Glutamatergic neuron (in vitro differentiated cells): ENCODE results near the gene GHRL. TPM values are rescaled to one million over a fixed set of nuclear protein-coding genes. Genes with fewer than 3 reads are reported as not detected.
"Not testable (repeated sequence)": the region's sequence is repeated elsewhere in the genome, so short reads cannot be mapped to it uniquely, and the experiment has no call there.

Experiments
- DNase-seq: peaks from one replicate; pipeline ENCODE4 v3.0.0; 2022
- H3K27ac Mint-ChIP-seq: one replicate; pipeline ENCODE4 v1.8.0; 2020; ENCODE audit warnings: mild to moderate bottlenecking, mixed read lengths, inconsistent platforms; ENCODE audit not compliant: unreplicated experiment
- H3K27me3 Mint-ChIP-seq: one replicate; pipeline ENCODE4 v1.8.0; 2020; ENCODE audit warnings: mild to moderate bottlenecking, moderate library complexity, mixed read lengths, inconsistent platforms; ENCODE audit not compliant: unreplicated experiment
- H3K36me3 Mint-ChIP-seq: one replicate; pipeline ENCODE4 v1.8.0; 2020; ENCODE audit warnings: mild to moderate bottlenecking, mixed read lengths, inconsistent platforms; ENCODE audit not compliant: unreplicated experiment
- H3K4me1 Mint-ChIP-seq: one replicate; pipeline ENCODE4 v1.8.0; 2020; ENCODE audit warnings: mild to moderate bottlenecking, low read depth, mixed read lengths, inconsistent platforms; ENCODE audit not compliant: unreplicated experiment
- H3K4me3 Mint-ChIP-seq: one replicate; pipeline ENCODE4 v1.8.0; 2020; ENCODE audit warnings: mild to moderate bottlenecking, mixed read lengths, inconsistent platforms; ENCODE audit not compliant: unreplicated experiment
- H3K9me3 Mint-ChIP-seq: one replicate; pipeline ENCODE4 v1.8.0; 2020; ENCODE audit warnings: mild to moderate bottlenecking, moderate library complexity, mixed read lengths, inconsistent platforms; ENCODE audit not compliant: unreplicated experiment
- total RNA-seq: library from RNA; stranded (reverse); fragmentation: NEBNext Ultra II Directional; extraction: Animal tissue kit (Norgen Biotek cat#: 25700); gene quantifications from one replicate; pipeline ENCODE4 v1.2.1, GENCODE V29; 2021; ENCODE audit not compliant: unreplicated experiment
- TF ChIP-seq, protein P1 (sequence below): fragments of 200-600 bp; sonication (generic); IDR thresholded peaks from one replicate; pipeline ENCODE4 v1.5.0; 2021; ENCODE audit not compliant: partially characterized antibody, unreplicated experiment

Gene GHRL
- total RNA-seq, 1 donor from 2014 or later: 0.64 TPM

DNA sequence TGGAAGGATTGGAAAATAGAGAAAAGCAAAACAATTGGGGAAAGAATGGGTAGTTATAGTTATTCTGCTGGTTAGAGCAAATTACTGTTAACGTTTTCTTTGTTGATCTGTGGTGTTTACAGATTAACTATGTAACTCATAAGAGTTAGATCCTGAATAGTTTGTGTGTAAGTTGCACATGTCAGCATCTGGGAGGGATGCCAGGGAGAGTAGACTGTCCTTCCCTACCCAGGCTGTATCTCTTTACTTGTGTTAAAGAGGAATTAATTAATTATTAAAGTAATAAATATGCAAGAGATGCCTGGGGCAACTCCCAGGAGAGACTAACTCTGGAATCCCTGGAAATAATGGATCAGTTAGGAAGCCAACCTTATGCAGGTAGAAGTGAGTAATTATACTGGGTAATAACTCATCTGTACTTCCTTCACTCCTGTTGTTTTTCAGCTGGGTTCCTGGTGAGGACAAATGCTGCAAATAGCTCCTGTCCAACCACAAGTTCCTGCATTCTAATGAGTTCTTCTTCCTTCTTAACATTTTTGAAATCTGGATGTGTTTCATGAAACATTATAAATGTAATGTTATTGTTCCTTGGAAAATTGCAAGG, 18.9 kb downstream of the GHRL start:
- Mint-ChIP-seq H3K9me3 (no peaks in the 10 kb centered on the region), H3K27me3 (no peaks in the 10 kb centered on the region), H3K4me1 (peaks cover 6% of the 10 kb centered on the region), H3K36me3 (no peaks in the 10 kb centered on the region), H3K27ac (no peak overlapping the region), H3K4me3 (no peak overlapping the region)
- TF ChIP-seq, protein P1, sequence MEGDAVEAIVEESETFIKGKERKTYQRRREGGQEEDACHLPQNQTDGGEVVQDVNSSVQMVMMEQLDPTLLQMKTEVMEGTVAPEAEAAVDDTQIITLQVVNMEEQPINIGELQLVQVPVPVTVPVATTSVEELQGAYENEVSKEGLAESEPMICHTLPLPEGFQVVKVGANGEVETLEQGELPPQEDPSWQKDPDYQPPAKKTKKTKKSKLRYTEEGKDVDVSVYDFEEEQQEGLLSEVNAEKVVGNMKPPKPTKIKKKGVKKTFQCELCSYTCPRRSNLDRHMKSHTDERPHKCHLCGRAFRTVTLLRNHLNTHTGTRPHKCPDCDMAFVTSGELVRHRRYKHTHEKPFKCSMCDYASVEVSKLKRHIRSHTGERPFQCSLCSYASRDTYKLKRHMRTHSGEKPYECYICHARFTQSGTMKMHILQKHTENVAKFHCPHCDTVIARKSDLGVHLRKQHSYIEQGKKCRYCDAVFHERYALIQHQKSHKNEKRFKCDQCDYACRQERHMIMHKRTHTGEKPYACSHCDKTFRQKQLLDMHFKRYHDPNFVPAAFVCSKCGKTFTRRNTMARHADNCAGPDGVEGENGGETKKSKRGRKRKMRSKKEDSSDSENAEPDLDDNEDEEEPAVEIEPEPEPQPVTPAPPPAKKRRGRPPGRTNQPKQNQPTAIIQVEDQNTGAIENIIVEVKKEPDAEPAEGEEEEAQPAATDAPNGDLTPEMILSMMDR: no peak
- DNase-seq: no peak

DNA sequence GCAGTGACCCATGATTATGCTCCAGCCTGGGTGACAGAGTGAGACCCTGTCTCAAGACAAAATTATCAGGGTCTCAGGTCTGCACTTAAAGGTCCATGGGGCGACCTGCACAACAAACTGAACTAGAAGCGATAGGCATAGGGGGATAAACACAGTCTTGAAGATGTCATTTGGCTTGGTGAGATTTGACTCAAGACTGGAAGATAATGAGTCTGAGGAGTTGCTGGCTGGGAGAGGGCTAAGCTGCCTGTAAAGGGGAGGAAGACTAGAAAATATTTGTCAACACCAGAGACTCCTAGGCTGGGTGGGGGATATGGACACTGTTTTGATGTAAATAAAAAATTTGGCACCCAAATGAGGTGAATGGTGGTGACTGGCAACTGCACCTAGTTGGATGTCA, 19.8 kb downstream of the GHRL start:
- H3K27ac Mint-ChIP-seq: peak overlapping the region; percentile 43
- no peaks in the 10 kb centered on the region for H3K9me3 Mint-ChIP-seq

DNA sequence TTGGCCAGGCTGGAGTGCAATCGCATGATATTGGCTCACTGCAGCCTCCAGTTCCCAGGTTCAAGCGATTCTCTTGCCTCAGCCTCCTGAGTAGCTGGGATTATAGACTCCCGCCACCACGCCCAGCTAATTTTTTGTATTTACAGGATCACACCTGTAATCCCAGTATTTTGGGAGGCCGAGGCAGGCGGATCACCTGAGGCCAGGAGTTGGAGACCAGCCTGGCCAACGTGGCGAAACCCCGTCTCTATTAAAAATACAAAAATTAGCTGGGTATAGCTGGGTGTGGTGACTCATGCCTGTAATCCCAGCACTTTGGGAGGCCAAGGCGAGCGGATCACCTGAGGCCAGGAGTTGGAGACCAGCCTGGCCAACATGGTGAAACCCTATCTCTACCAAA, 20.3 kb downstream of the GHRL start:
- not testable (repeated sequence) for H3K27ac Mint-ChIP-seq, H3K9me3 Mint-ChIP-seq, H3K4me3 Mint-ChIP-seq, H3K36me3 Mint-ChIP-seq, H3K4me1 Mint-ChIP-seq, DNase-seq, H3K27me3 Mint-ChIP-seq

More for the DNA sequence above, 19.8 kb downstream of the GHRL start:
- Mint-ChIP-seq H3K4me1 (peaks cover 6% of the 10 kb centered on the region), H3K27me3 (no peaks in the 10 kb centered on the region), H3K4me3 (no peak overlapping the region), H3K36me3 (no peaks in the 10 kb centered on the region)
- DNase-seq: no peak
- TF ChIP-seq, protein P1: no peak

DNA sequence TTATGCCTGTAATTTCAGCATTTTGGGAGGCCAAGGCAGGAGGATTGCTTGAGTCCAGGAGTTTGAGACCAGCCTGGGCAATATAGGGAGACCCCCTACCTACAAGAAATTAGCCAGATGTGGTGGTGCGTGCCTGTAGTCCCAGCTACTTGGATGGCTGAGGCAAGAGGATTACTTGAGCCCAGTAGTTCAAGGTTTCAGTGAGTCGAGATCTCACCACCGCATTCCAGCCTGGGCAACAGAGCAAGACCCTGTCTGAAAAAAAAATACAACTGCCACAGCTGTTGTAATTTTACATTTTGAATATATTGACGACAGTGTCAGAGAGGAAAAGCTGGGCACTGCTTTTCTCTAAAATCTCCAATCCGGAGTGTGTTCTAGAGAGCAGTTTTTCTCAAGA, 23.3 kb downstream of the GHRL start:
- no peak overlapping the region for H3K4me3 Mint-ChIP-seq
- TF ChIP-seq, protein P1: no peak
- no peak overlapping the region for H3K27ac Mint-ChIP-seq
- peaks cover 6% of the 10 kb centered on the region for H3K4me1 Mint-ChIP-seq
- no peaks in the 10 kb centered on the region for H3K9me3 Mint-ChIP-seq
- no peak for DNase-seq
- no peaks in the 10 kb centered on the region for H3K36me3 Mint-ChIP-seq
- H3K27me3 Mint-ChIP-seq: no peaks in the 10 kb centered on the region

DNA sequence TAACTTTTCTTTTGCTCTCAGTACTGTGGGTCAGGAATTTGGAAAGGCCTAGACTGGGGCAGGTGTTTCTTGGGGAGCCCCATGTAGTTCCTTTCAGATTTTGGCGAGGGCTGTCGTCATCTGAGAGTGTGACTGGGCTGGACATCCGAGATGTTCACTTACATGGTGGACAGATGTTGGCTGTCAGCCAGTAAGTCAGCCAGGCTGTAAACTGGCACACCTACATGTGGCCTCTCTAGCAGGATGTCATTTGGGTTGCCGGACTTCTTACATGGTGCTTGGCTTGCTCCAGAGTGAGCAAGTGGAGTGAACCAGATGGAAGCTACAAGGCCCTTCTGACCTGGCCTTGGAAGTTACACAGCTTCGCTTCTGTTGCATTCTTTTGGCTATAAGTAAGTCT, 23.8 kb downstream of the GHRL start:
- no peaks in the 10 kb centered on the region for H3K27me3 Mint-ChIP-seq
- no peak for DNase-seq
- H3K9me3 Mint-ChIP-seq: no peaks in the 10 kb centered on the region
- H3K36me3 Mint-ChIP-seq: no peaks in the 10 kb centered on the region
- TF ChIP-seq, protein P1: no peak
- no peak overlapping the region for H3K27ac Mint-ChIP-seq
- H3K4me3 Mint-ChIP-seq: no peak overlapping the region
- H3K4me1 Mint-ChIP-seq: peaks cover 10% of the 10 kb centered on the region
